K562 (cell line): ENCODE measurements around the gene TBC1D5. TPM values are rescaled to one million over a fixed set of nuclear protein-coding genes. Genes with fewer than 3 reads are reported as not detected.

Source experiments
- ARID1B ChIP-seq: fragments of 450-650 bp; IDR thresholded peaks from 2 replicates; pipeline ENCODE4 v1.6.1; 2016; ENCODE audit warnings: antibody characterized with exemption, mild to moderate bottlenecking, inconsistent platforms
- CBFA2T2 ChIP-seq: fragments of 450-650 bp; conservative IDR thresholded peaks from 2 replicates; pipeline ENCODE4 v1.6.1; 2017; ENCODE audit warnings: mild to moderate bottlenecking
- CBFA2T3 ChIP-seq: fragments of 450-650 bp; IDR thresholded peaks from 2 replicates; pipeline ENCODE4 v1.6.1; 2017
- CTBP1 ChIP-seq: fragments of 450-650 bp; IDR thresholded peaks from 2 replicates; pipeline ENCODE4 v1.6.1; 2016; ENCODE audit warnings: borderline replicate concordance
- GABPB1 ChIP-seq: sonication (generic); formaldehyde crosslinking; IDR thresholded peaks from 2 replicates; pipeline ENCODE4 v1.8.0; 2022; ENCODE audit warnings: mild to moderate bottlenecking, missing genetic modification reagents
- HCFC1 ChIP-seq: IDR thresholded peaks from 2 replicates; pipeline ENCODE4 v1.6.1; 2012; ENCODE audit warnings: low read depth, low read length, improper control_type of control experiment
- HDAC1 ChIP-seq, 2 experiments: fragments of 450-650 bp; IDR thresholded peaks; 2 replicates each; pipeline ENCODE4 v1.6.1; 2016 to 2017; ENCODE audit warnings: inconsistent platforms in 1 of 2, mild to moderate bottlenecking in 1 of 2, moderate library complexity in 1 of 2
- HINFP ChIP-seq: fragments of 450-650 bp; conservative IDR thresholded peaks from 2 replicates; pipeline ENCODE4 v1.6.1; 2016; ENCODE audit warnings: missing genetic modification characterization, low read depth, mild to moderate bottlenecking, control low read depth, missing compliant biosample characterization
- HMBOX1 ChIP-seq: sonication (generic); IDR thresholded peaks from 2 replicates; pipeline ENCODE4 v1.6.1; 2016
- MAFF ChIP-seq: IDR thresholded peaks from 2 replicates; pipeline ENCODE4 v1.6.1; 2012; ENCODE audit warnings: low read length, improper control_type of control experiment
- MAFG ChIP-seq: fragments of 450-650 bp; conservative IDR thresholded peaks from 2 replicates; pipeline ENCODE4 v1.6.1; 2016; ENCODE audit warnings: missing genetic modification characterization, missing compliant biosample characterization
- MAFK ChIP-seq: IDR thresholded peaks from 2 replicates; pipeline ENCODE4 v1.6.1; 2011; ENCODE audit warnings: low read length, improper control_type of control experiment
- NCOR1 ChIP-seq: fragments of 450-650 bp; IDR thresholded peaks from 2 replicates; pipeline ENCODE4 v1.6.1; 2016; ENCODE audit warnings: mild to moderate bottlenecking, moderate library complexity
- NFIC ChIP-seq: fragments of 450-650 bp; IDR thresholded peaks from 2 replicates; pipeline ENCODE4 v1.6.1; 2017; ENCODE audit warnings: mild to moderate bottlenecking, inconsistent platforms
- POU5F1 ChIP-seq: fragments of 150-350 bp; IDR thresholded peaks from 2 replicates; pipeline ENCODE4 v1.6.1; 2014; ENCODE audit warnings: borderline replicate concordance, low read length, low read depth, mild to moderate bottlenecking; ENCODE audit not compliant: partially characterized antibody
- RBFOX2 ChIP-seq: fragments of 200-400 bp; formaldehyde crosslinking; IDR thresholded peaks from 2 replicates; pipeline ENCODE4 v1.6.1; 2017; ENCODE audit warnings: low read depth, mild to moderate bottlenecking, low read length, moderate library complexity
- RBM34 ChIP-seq: fragments of 200-400 bp; formaldehyde crosslinking; IDR thresholded peaks from 2 replicates; pipeline ENCODE4 v1.6.1; 2018; ENCODE audit warnings: low read length, borderline replicate concordance; ENCODE audit not compliant: insufficient read depth
- SUPT5H ChIP-seq: fragments of 450-650 bp; IDR thresholded peaks from 2 replicates; pipeline ENCODE4 v1.6.1; 2016
- TAL1 ChIP-seq: fragments of 450-650 bp; IDR thresholded peaks from 2 replicates; pipeline ENCODE4 v1.6.1; 2016; ENCODE audit warnings: mild to moderate bottlenecking
- TCF3 ChIP-seq: sonication (generic); formaldehyde crosslinking; IDR thresholded peaks from 2 replicates; pipeline ENCODE4 v1.4.0; 2020; ENCODE audit warnings: mild to moderate bottlenecking, missing genetic modification reagents
- ZEB2 ChIP-seq: fragments of 450-650 bp; IDR thresholded peaks from 2 replicates; pipeline ENCODE4 v1.6.1; 2016
- ZKSCAN1 ChIP-seq: fragments of 150-350 bp; IDR thresholded peaks from 2 replicates; pipeline ENCODE4 v1.6.1; 2016; ENCODE audit warnings: low read depth, low read length
- ZNF316 ChIP-seq: fragments of 450-650 bp; IDR thresholded peaks from 2 replicates; pipeline ENCODE4 v1.6.1; 2016
- ZNF583 ChIP-seq: fragments of 250-450 bp; sonication (Bioruptor Pico); IDR thresholded peaks from 2 replicates; pipeline ENCODE4 v1.4.0; 2020
- ZNF589 ChIP-seq: fragments of 200-800 bp; sonication (Bioruptor generic); IDR thresholded peaks from 2 replicates; pipeline ENCODE4 v1.6.1; 2016; ENCODE audit warnings: low read depth, missing genetic modification characterization, missing compliant biosample characterization
- polyA plus RNA-seq, 8 experiments: library from polyadenylated mRNA; depleted of rRNA in 4 of 8; stranded (reverse) in 5 of 8; unstranded in 3 of 8; fragments of >200 nt; fragmentation: Nextera tagmentation in 2 of 8; fragmentation: Illumina TruSeq in 1 of 8; extraction: Ambion mirVana in 2 of 8; extraction: Trizol in 1 of 8; gene quantifications; 2 replicates each; pipeline versions ENCODE4 v1.2.1 to v1.2.3, GENCODE V29; 2011 to 2014; ENCODE audit warnings: inconsistent platforms in 1 of 8, missing spikeins in 1 of 8
- total RNA-seq, 7 experiments: library from RNA; depleted of rRNA in 6 of 7; stranded (reverse); fragments of >200 nt in 6 of 7; fragmentation: Illumina TruSeq in 2 of 7; extraction: Trizol in 2 of 7; gene quantifications; 2 replicates each; pipeline versions ENCODE4 v1.2.1 to v1.2.3, GENCODE V29; 2011 to 2021; ENCODE audit warnings: low replicate concordance in 1 of 7
- TF ChIP-seq, protein P1 (sequence below): sonication (generic); formaldehyde crosslinking; IDR thresholded peaks from 2 replicates; pipeline ENCODE4 v1.8.1; 2023; ENCODE audit warnings: mild to moderate bottlenecking, missing genetic modification reagents, moderate library complexity

TBC1D5 gene
- total and polyA plus RNA-seq, 9 of the 15 experiments (the other 6 are each of a cell fraction or from before 2014, with no cell fraction given): 2.9 to 38.1 (median 25.6) TPM

DNA sequence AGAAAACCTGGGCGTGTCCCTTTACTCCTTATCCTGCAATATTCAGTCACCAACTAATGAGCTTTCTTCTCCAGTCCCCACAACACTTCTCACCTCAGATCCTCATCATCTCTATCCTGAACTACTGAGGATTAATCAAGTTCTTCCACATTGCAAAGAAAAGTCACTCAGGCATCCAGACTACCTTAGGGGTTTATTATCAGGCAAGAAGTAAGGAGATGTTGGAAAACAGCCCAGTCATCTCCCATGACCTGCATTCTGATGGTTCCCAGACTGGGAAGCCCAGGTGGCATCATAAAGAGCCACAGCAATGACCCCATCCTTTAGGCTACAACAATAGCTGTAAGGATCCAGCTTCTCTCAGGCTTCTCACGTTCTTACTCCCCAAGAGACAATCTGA is 3.5 kb upstream of the TBC1D5 start (continued):
- TF ChIP-seq POU5F1 (no peak), MAFK (peak; percentile 11; the same call in 1 of the 2 replicates), CTBP1 (0 out of 2 replicates have a peak, but pooled peaks have one; percentile 19), ZNF583 (CRISPR knock-in tag) (no peak), RBFOX2 (no peak), MAFG (tag) (peak; percentile 60), CBFA2T2 (peak; percentile 52), HMBOX1 (0 out of 2 replicates have a peak, but pooled peaks have one; percentile 29), RBM34 (no peak), HCFC1 (no peak), ZEB2 (0 out of 2 replicates have a peak, but pooled peaks have one; percentile 20), NFIC (peak; percentile 33; the same call in 1 of the 2 replicates), CBFA2T3 (peak; percentile 76), ZNF316 (peak; percentile 55; the same call in 1 of the 2 replicates), ARID1B (peak; percentile 49; the same call in 1 of the 2 replicates), ZKSCAN1 (no peak), GABPB1 (CRISPR knock-in tag) (no peak), TAL1 (peak; percentile 22), TCF3 (CRISPR knock-in tag) (peak; percentile 8; the same call in 1 of the 2 replicates), HINFP (tag) (no peak), NCOR1 (peak; percentile 50; the same call in 1 of the 2 replicates), HDAC1 (IDR thresholded peaks at IDR 0.05) (no peak), MAFF (peak; percentile 38; the same call in 1 of the 2 replicates), SUPT5H (no peak), ZNF589 (no peak)
- TF ChIP-seq, protein P1, sequence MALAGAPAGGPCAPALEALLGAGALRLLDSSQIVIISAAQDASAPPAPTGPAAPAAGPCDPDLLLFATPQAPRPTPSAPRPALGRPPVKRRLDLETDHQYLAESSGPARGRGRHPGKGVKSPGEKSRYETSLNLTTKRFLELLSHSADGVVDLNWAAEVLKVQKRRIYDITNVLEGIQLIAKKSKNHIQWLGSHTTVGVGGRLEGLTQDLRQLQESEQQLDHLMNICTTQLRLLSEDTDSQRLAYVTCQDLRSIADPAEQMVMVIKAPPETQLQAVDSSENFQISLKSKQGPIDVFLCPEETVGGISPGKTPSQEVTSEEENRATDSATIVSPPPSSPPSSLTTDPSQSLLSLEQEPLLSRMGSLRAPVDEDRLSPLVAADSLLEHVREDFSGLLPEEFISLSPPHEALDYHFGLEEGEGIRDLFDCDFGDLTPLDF (CRISPR knock-in tag): no peak
